Endothelial cell of umbilical vein (primary cell): ENCODE measurements around the gene ABCB6. TPM values are rescaled to one million over a fixed set of nuclear protein-coding genes. Genes with fewer than 3 reads are reported as not detected.

ENCODE experiments used
- BruUV-seq: library from RNA; stranded (reverse); fragments of 400-500 nt; replicated peaks from 2 replicates; lab custom pipeline; 2021; lab: Mats Ljungman, UMichigan
- CTCF ChIA-PET: fragments of 300-600, 350-600 bp; sonication (Branson Sonifier 250); formaldehyde crosslinking; loops from one replicate; lab custom pipeline; 2021; ENCODE audit warnings: antibody characterized with exemption, inconsistent platforms; lab: Charles Lee
- POLR2A ChIA-PET: fragments of 300-600, 350-600 bp; sonication (Branson Sonifier 250); formaldehyde crosslinking; loops from one replicate; lab custom pipeline; 2021; ENCODE audit warnings: antibody characterized with exemption, inconsistent platforms; lab: Charles Lee
- DNase-seq: peaks from one replicate; pipeline ENCODE4 v3.0.0-alpha.2; 2011; ENCODE audit warnings: low read depth, low spot score
- FAIRE-seq: peaks from 2 replicates; lab custom pipeline; 2011; peaks lifted over from hg19 to GRCh38; lab: Jason Lieb, UNC
- H2AFZ ChIP-seq: 2 replicates; pipeline ENCODE4 v1.6.0; 2012; ENCODE audit warnings: low read depth, low read length, control low read depth, inconsistent platforms
- H3K27ac ChIP-seq: 2 replicates; pipeline ENCODE4 v1.5.1; 2011; ENCODE audit warnings: low read depth, mild to moderate bottlenecking, control low read depth, low read length, moderate library complexity; ENCODE audit not compliant: insufficient read depth
- H3K27me3 ChIP-seq, 2 experiments: 2 replicates each; pipeline versions ENCODE4 v1.6.0 to v1.6.1; 2011; ENCODE audit warnings: low read length in 2 of 2, mixed read lengths in 1 of 2; ENCODE audit not compliant: control insufficient read depth in 2 of 2, insufficient read depth in 2 of 2
- H3K36me3 ChIP-seq, 2 experiments: 2 replicates in 1 of 2; 3 replicates in 1 of 2; pipeline ENCODE4 v1.5.1; 2011; ENCODE audit warnings: low read length in 2 of 2, mild to moderate bottlenecking in 1 of 2, moderate library complexity in 1 of 2; ENCODE audit not compliant: control insufficient read depth in 2 of 2, insufficient read depth in 2 of 2; ENCODE audit errors: extremely low read depth in 1 of 2
- H3K4me1 ChIP-seq: 3 replicates; pipeline ENCODE4 v1.5.1; 2011; ENCODE audit warnings: mild to moderate bottlenecking, low read length; ENCODE audit not compliant: control insufficient read depth, insufficient read depth; ENCODE audit errors: extremely low read depth
- H3K4me2 ChIP-seq: 2 replicates; pipeline ENCODE4 v1.6.1; 2011; ENCODE audit warnings: low read length, control low read depth, mixed read lengths; ENCODE audit not compliant: insufficient read depth
- H3K4me3 ChIP-seq, 3 experiments: fragments of 200-600 bp in 1 of 3; sonication (generic), shearing (Covaris generic) in 1 of 3; replicated peaks in 1 of 3; 2 replicates each; pipeline ENCODE4 v1.5.1; 2011 to 2016; ENCODE audit warnings: control low read depth in 3 of 3, low read length in 3 of 3, mild to moderate bottlenecking in 2 of 3, inconsistent platforms in 1 of 3, low read depth in 1 of 3, moderate library complexity in 1 of 3; ENCODE audit not compliant: insufficient read depth in 1 of 3
- H3K79me2 ChIP-seq: 2 replicates; pipeline ENCODE4 v1.6.0; 2012; ENCODE audit warnings: low read length, inconsistent platforms; ENCODE audit not compliant: control insufficient read depth, insufficient read depth
- H3K9ac ChIP-seq: replicated peaks from 2 replicates; pipeline ENCODE3; 2011; ENCODE audit warnings: low read length, control low read depth; ENCODE audit not compliant: insufficient read depth; ENCODE audit errors: extremely low read depth
- H3K9me1 ChIP-seq: replicated peaks from 3 replicates; pipeline ENCODE4 v1.6.0; 2011; ENCODE audit warnings: mild to moderate bottlenecking, low read length; ENCODE audit not compliant: control insufficient read depth, insufficient read depth; ENCODE audit errors: extremely low read depth
- H3K9me3 ChIP-seq: replicated peaks from 2 replicates; pipeline ENCODE4 v1.5.1; 2012; ENCODE audit warnings: low read length, inconsistent platforms; ENCODE audit not compliant: control insufficient read depth, insufficient read depth
- H4K20me1 ChIP-seq: replicated peaks from 2 replicates; pipeline ENCODE3; 2011; ENCODE audit warnings: mild to moderate bottlenecking, low read length; ENCODE audit not compliant: control insufficient read depth, insufficient read depth; ENCODE audit errors: extremely low read depth
- CTCF ChIP-seq, 2 donors: IDR thresholded peaks; 1 replicate in 1 of 2; 2 replicates in 1 of 2; pipeline ENCODE4 v1.5.1; 2011; ENCODE audit warnings: low read length in 2 of 2, mild to moderate bottlenecking in 2 of 2, moderate library complexity in 2 of 2, control low read depth in 1 of 2, inconsistent platforms in 1 of 2, low read depth in 1 of 2; ENCODE audit not compliant: insufficient read depth in 1 of 2; ENCODE audit errors: extremely low read depth in 1 of 2
- EZH2 ChIP-seq: IDR thresholded peaks from 2 replicates; pipeline ENCODE4 v1.6.1; 2012; ENCODE audit warnings: borderline replicate concordance, low read depth, mild to moderate bottlenecking, moderate library complexity, low read length, inconsistent platforms; ENCODE audit not compliant: severe bottlenecking
- FOS ChIP-seq: IDR thresholded peaks from 2 replicates; pipeline ENCODE4 v1.6.1; 2011; ENCODE audit warnings: mild to moderate bottlenecking, low read length, moderate library complexity, borderline replicate concordance; ENCODE audit not compliant: insufficient read depth
- GATA2 ChIP-seq: IDR thresholded peaks from 2 replicates; pipeline ENCODE4 v1.7.0; 2011; ENCODE audit warnings: low read depth, mild to moderate bottlenecking, moderate library complexity, mixed read lengths, low read length; ENCODE audit not compliant: insufficient read length, insufficient read depth
- JUN ChIP-seq: IDR thresholded peaks from 2 replicates; pipeline ENCODE4 v1.6.1; 2011; ENCODE audit warnings: borderline replicate concordance, low read depth; ENCODE audit not compliant: insufficient read length, insufficient read depth
- MAX ChIP-seq: IDR thresholded peaks from 2 replicates; pipeline ENCODE4 v1.6.1; 2011; ENCODE audit not compliant: insufficient read depth, insufficient read length
- MYC ChIP-seq: IDR thresholded peaks from one replicate; pipeline ENCODE4 v1.6.1; 2011; ENCODE audit warnings: mild to moderate bottlenecking, low read depth, low read length
- POLR2A ChIP-seq: IDR thresholded peaks from 2 replicates; pipeline ENCODE4 v1.6.1; 2012; ENCODE audit warnings: low read depth, mild to moderate bottlenecking, control low read depth, low read length
- POLR2AphosphoS5 ChIP-seq: IDR thresholded peaks from 2 replicates; pipeline ENCODE4 v1.6.1; 2012; ENCODE audit warnings: low read depth, mild to moderate bottlenecking, control low read depth, low read length, moderate library complexity; ENCODE audit not compliant: insufficient read depth
- dilution Hi-C: fragments of 300-500 bp; cut with MboI; formaldehyde crosslinking; loops from one replicate; pipeline ENCODE4 v1.15.0; 2019; ENCODE audit warnings: low sequenced_read_pairs; ENCODE audit not compliant: extremely low pct_ligation_motif_present
- intact Hi-C: fragments of 100-400 bp; cut with micrococcal nuclease; formaldehyde crosslinking; loops from one replicate; pipeline ENCODE4 v1.10.0; 2022
- polyA plus RNA-seq, 4 experiments: library from polyadenylated mRNA; depleted of rRNA in 3 of 4; stranded (reverse) in 3 of 4; unstranded in 1 of 4; fragments of >200 nt; gene quantifications; 2 replicates each; pipeline versions ENCODE4 v1.2.1 to v1.2.3, GENCODE V29; 2011 to 2012; ENCODE audit warnings: missing spikeins in 1 of 4
- total RNA-seq: library from RNA; stranded (reverse); gene quantifications from 2 replicates; pipeline ENCODE4 v1.2.3, GENCODE V29; 2021

The ABCB6 gene
- total and polyA plus RNA-seq, 2 donors (not counting 3 experiments of a cell fraction or from before 2014, with no cell fraction given) = 25.7 to 32.5 TPM

GRCh38 chr2:219205165-219205538, 13.6 kb downstream of the ABCB6 start:
- no peaks in the 10 kb centered on the region for H3K27me3 ChIP-seq
- POLR2A ChIA-PET = no interaction called here
- intact Hi-C loops (no loop called here), dilution Hi-C loops (no loop called here)
- H3K27ac ChIP-seq = no peak overlapping the region
- H2AFZ ChIP-seq = no peak overlapping the region
- H3K9ac ChIP-seq = no peak overlapping the region
- no peak for FAIRE-seq
- no peak for DNase-seq
- CTCF ChIA-PET = interaction anchor here (1.4 kb wide), 1 partner anchor 16 kb away, joined by 4 read pairs; no protein-coding TSS in a partner anchor
- H3K9me1 ChIP-seq = no peaks in the 10 kb centered on the region
- H3K36me3 ChIP-seq = peaks cover 0 to 7% of the 10 kb centered on the region in 2 experiments
- no peaks in the 10 kb centered on the region for H3K9me3 ChIP-seq
- no peaks in the 10 kb centered on the region for H4K20me1 ChIP-seq
- peaks cover 18% of the 10 kb centered on the region for H3K4me1 ChIP-seq
- H3K4me3 ChIP-seq = no peak overlapping the region
- H3K79me2 ChIP-seq = no peaks in the 10 kb centered on the region
- H3K4me2 ChIP-seq = no peak overlapping the region
- TF ChIP-seq JUN = no peak
- no peak for TF ChIP-seq MYC
- no peak for TF ChIP-seq POLR2A
- no peak for TF ChIP-seq MAX
- no peak for TF ChIP-seq EZH2
- no peak for TF ChIP-seq POLR2AphosphoS5
- TF ChIP-seq FOS = no peak
- TF ChIP-seq GATA2 = no peak
- no peak for TF ChIP-seq CTCF (IDR thresholded peaks at IDR 0.05; ENCODE audit: extremely low read depth in 1 of 2, insufficient read depth in 1 of 2, low read depth in 1 of 2, low read length in 2 of 2)
- BruUV-seq = no TSS peak
